Natural killer cell (primary cell): Measurements from ENCODE around the gene S1PR2. TPM values are rescaled to one million over a fixed set of nuclear protein-coding genes. Genes with fewer than 3 reads are reported as not detected.
"Not testable (repeated sequence)": the region's sequence is repeated elsewhere in the genome, so short reads cannot be mapped to it uniquely, and the experiment has no call there.

ENCODE experiments used
- ATAC-seq, 3 donors: fragments of 150-1000 bp in 2 of 3; fragments of 200-7000 bp in 1 of 3; cut with Tn5 transposase; 1 replicate in 1 of 3; 2 replicates in 2 of 3; pipeline ENCODE4 v1.10.0; 2021; ENCODE audit warnings: mild to moderate bottlenecking in 2 of 3, moderate library complexity in 2 of 3
- DNase-seq, 2 donors: peaks; one replicate each; pipeline versions ENCODE4 v3.0.0 to v3.0.0-alpha.2; 2013 to 2021; ENCODE audit warnings: mixed read lengths in 1 of 2
- H3K27ac ChIP-seq: one replicate; pipeline ENCODE4 v1.5.1; 2013; ENCODE audit warnings: mild to moderate bottlenecking, low read length
- H3K27me3 ChIP-seq: one replicate; pipeline ENCODE4 v1.6.1; 2013; ENCODE audit warnings: low read length; ENCODE audit not compliant: control insufficient read depth, insufficient read depth
- H3K36me3 ChIP-seq: one replicate; pipeline ENCODE4 v1.6.1; 2013; ENCODE audit warnings: low read length; ENCODE audit not compliant: control insufficient read depth, insufficient read depth
- H3K4me1 ChIP-seq: one replicate; pipeline ENCODE4 v1.6.1; 2013; ENCODE audit warnings: low read length; ENCODE audit not compliant: control insufficient read depth, insufficient read depth
- H3K4me3 ChIP-seq: one replicate; pipeline ENCODE4 v1.5.1; 2013; ENCODE audit warnings: low read length
- H3K9me3 ChIP-seq: one replicate; pipeline ENCODE4 v1.6.1; 2013; ENCODE audit warnings: low read length; ENCODE audit not compliant: control insufficient read depth, insufficient read depth
- H3K27ac Mint-ChIP-seq, 2 donors: one replicate each; pipeline ENCODE4 v1.8.0; 2022; ENCODE audit warnings: mild to moderate bottlenecking in 2 of 2, mixed read lengths in 2 of 2, moderate library complexity in 1 of 2
- H3K27me3 Mint-ChIP-seq, 2 donors: one replicate each; pipeline ENCODE4 v1.8.0; 2022; ENCODE audit warnings: low read depth in 2 of 2, mixed read lengths in 2 of 2
- H3K36me3 Mint-ChIP-seq: one replicate; pipeline ENCODE4 v1.8.0; 2022; ENCODE audit warnings: mixed read lengths
- H3K4me1 Mint-ChIP-seq, 2 donors: one replicate each; pipeline ENCODE4 v1.8.0; 2022; ENCODE audit warnings: mixed read lengths in 2 of 2
- H3K4me3 Mint-ChIP-seq: one replicate; pipeline ENCODE4 v1.8.0; 2022; ENCODE audit warnings: mild to moderate bottlenecking, moderate library complexity, mixed read lengths
- H3K9me3 Mint-ChIP-seq, 2 donors: one replicate each; pipeline ENCODE4 v1.8.0; 2022; ENCODE audit warnings: mixed read lengths in 2 of 2
- WGBS: methylation state at CpG from one replicate; pipeline ENCODE4 v1.1.7; 2013; ENCODE audit warnings: missing lambda C conversion rate; ENCODE audit not compliant: insufficient coverage; 5-methylcytosine and 5-hydroxymethylcytosine counted together
- intact Hi-C: fragments of 100-400 bp; cut with micrococcal nuclease; formaldehyde crosslinking; loops from one replicate; pipeline ENCODE4 v1.14.2; 2022
- total RNA-seq, 4 donors: library from RNA; stranded (reverse); fragments of 120-200 nt in 1 of 4; gene quantifications; one replicate each; pipeline versions ENCODE4 v1.2.3 to v1.2.4, GENCODE V29; 2013 to 2022
- TF ChIP-seq, protein P1 (sequence below): fragments of 200-600 bp; IDR thresholded peaks from one replicate; pipeline ENCODE4 v1.8.0; 2022; ENCODE audit warnings: antibody characterized with exemption

The S1PR2 gene
- total RNA-seq, 3 donors from 2014 or later (not counting 1 experiment from before 2014, with no cell fraction given), result 6.8 to 12.6 (median 9.5) TPM

DNA sequence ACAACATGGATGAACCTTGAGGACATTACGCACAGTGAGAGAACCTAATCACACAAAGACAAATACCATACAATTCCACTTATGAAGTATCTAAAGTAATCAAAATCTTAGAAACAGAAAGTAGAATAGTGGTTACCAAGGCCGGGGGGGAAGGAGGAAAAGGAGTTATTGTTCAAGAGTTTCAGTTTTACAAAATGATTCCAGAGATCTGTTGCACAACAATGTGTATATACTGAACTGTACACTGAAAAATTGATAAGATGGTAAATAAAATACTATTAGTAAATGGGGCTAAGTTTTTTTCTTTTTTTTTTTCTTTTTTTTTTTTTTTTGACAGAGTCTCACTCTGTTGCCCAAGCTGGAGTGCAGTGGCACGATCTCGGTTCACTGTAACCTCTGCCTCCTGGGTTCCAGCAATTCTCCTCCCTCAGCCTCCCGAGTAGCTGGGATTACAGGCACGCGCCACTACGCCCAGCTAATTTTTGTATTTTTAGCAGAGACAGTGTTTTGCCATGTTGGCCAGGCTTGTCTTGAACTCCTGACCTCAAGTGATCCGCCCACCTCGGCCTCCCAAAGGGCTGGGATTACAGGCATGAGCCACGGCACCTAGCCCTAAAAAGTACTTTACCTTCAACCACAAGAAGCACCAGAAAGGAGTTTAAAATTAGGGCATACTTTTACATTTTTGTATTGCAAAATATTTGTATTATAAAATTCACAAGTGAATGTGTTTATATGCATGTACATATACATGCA lies 32.1 kb downstream of the S1PR2 start:
- peak overlapping the region; percentile 80 for H3K4me3 Mint-ChIP-seq
- H3K27ac ChIP-seq, result peak overlapping the region; percentile 64
- H3K27me3 Mint-ChIP-seq, H3K9me3 Mint-ChIP-seq, H3K9me3 ChIP-seq, intact Hi-C loops, H3K36me3 ChIP-seq, H3K27me3 ChIP-seq, H3K36me3 Mint-ChIP-seq, ATAC-seq: not testable (repeated sequence)
- peak overlapping the region; percentile 7 for H3K4me3 ChIP-seq
- 63% methylated on average over 9 of the region's 11 CpGs for WGBS
- peak overlapping the region; percentile 86 to 88 for H3K27ac Mint-ChIP-seq
- H3K4me1 ChIP-seq, result peaks cover 25% of the 10 kb centered on the region
- H3K4me1 Mint-ChIP-seq, result peaks cover 12 to 17% of the 10 kb centered on the region in 2 donors
- DNase-seq, result peak in 1 of 2 donors; percentile 46

DNA sequence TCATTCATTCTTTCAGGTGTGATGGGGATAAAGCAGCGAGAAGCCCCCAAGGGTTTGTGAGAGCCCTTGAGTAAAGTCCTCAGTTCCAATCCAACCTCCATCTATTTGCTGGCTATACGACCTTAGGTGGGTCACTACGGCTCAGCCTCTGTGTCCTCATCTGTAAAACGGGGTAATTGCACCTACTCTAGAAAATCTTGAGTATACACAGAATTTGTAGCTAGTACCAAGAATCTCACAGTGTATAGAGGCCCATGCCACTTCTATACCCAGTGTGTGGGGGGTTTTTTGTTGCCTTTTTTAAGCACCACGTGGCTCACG lies 36.0 kb downstream of the S1PR2 start:
- TF ChIP-seq, protein P1, sequence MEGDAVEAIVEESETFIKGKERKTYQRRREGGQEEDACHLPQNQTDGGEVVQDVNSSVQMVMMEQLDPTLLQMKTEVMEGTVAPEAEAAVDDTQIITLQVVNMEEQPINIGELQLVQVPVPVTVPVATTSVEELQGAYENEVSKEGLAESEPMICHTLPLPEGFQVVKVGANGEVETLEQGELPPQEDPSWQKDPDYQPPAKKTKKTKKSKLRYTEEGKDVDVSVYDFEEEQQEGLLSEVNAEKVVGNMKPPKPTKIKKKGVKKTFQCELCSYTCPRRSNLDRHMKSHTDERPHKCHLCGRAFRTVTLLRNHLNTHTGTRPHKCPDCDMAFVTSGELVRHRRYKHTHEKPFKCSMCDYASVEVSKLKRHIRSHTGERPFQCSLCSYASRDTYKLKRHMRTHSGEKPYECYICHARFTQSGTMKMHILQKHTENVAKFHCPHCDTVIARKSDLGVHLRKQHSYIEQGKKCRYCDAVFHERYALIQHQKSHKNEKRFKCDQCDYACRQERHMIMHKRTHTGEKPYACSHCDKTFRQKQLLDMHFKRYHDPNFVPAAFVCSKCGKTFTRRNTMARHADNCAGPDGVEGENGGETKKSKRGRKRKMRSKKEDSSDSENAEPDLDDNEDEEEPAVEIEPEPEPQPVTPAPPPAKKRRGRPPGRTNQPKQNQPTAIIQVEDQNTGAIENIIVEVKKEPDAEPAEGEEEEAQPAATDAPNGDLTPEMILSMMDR, result no peak
- H3K4me1 Mint-ChIP-seq, result peaks cover 28 to 29% of the 10 kb centered on the region in 2 donors
- no peaks in the 10 kb centered on the region for H3K27me3 Mint-ChIP-seq
- H3K27me3 ChIP-seq, result no peaks in the 10 kb centered on the region
- DNase-seq, result no peak
- peaks cover 4% of the 10 kb centered on the region for H3K36me3 ChIP-seq
- H3K4me1 ChIP-seq, result peaks cover 40% of the 10 kb centered on the region
- H3K4me3 ChIP-seq, result peak overlapping the region; percentile 65
- peak overlapping the region; percentile 86 to 94 for H3K27ac Mint-ChIP-seq
- no peaks in the 10 kb centered on the region for H3K9me3 ChIP-seq
- H3K9me3 Mint-ChIP-seq, result no peaks in the 10 kb centered on the region
- 14% methylated on average over 5 of the region's 6 CpGs for WGBS
- H3K36me3 Mint-ChIP-seq, result no peaks in the 10 kb centered on the region
- H3K4me3 Mint-ChIP-seq, result peak overlapping the region; percentile 93
- ATAC-seq, result peak in 1 of 3 donors; percentile 2
- intact Hi-C loops, result loop anchor here (2.0 kb wide), 1 partner anchor 36 kb away; the partner anchor contains the start of gene S1PR2
- peak overlapping the region; percentile 19 for H3K27ac ChIP-seq

DNA sequence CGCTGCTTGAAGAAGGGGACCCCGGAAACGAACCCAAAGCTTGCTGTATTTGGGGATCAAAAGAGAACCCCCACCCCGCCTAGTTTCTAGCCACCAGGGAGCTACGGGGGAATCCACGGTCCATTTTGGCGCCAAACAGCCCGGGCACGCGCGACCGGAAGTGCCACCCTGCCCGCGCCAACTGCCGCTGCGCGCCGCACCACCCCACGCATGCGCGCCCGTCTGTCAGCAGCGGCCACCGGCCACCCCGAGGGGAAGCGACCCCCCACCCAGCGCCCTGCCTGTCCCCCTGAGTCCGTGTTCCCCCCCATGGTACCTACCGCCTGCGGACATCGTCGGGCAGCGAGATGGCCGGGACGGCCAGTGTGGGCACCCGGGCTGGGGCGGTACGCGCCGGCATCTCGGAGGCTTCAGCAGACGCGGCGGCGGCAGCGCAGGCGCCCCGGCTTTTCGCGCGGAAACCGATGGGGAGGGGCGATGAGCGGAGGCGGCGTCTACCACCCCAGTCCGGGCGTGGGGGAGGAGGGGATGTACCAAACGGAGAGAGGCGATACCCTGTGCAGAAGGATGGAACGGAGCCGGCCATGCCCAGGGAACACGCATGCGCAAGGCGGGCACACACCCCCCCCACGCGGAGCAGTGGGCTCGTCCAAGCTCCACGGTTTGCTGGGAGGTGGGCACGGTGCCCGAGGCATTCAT lies 36.5 kb downstream of the S1PR2 start, which contains the start of gene DNMT1:
TSS of gene DNMT1 (minus strand) at position 454 of the 699 bp plus-strand sequence. CDS start at position 400, 54 bp downstream.
- Mint-ChIP-seq H3K9me3 (no peaks in the 10 kb centered on the region), H3K27ac (peak within 1 kb of the TSS; percentile 86 to 94), H3K4me1 (peaks cover 34% of the 10 kb centered on the region in 2 donors), H3K27me3 (no peaks in the 10 kb centered on the region), H3K36me3 (no peaks in the 10 kb centered on the region), H3K4me3 (peak within 1 kb of the TSS; percentile 93)
- peaks cover 42% of the 10 kb centered on the region for H3K4me1 ChIP-seq
- H3K9me3 ChIP-seq, result no peaks in the 10 kb centered on the region
- H3K27me3 ChIP-seq, result no peaks in the 10 kb centered on the region
- TF ChIP-seq, protein P1, result no peak
- ATAC-seq (peak; percentile 94 to 98 (median 95)), DNase-seq (peak; percentile 92 to 97)
- intact Hi-C loops, result loop anchor here (2.0 kb wide), 1 partner anchor 36 kb away; the partner anchor contains the start of gene S1PR2
- WGBS, result 0% methylated on average over 71 of the region's 71 CpGs
- H3K36me3 ChIP-seq, result peaks cover 8% of the 10 kb centered on the region
- peak within 1 kb of the TSS; percentile 65 for H3K4me3 ChIP-seq
- H3K27ac ChIP-seq, result peak within 1 kb of the TSS; percentile 52
